H1 (cell line): Measurements from ENCODE around the gene CALY. TPM values are rescaled to one million over a fixed set of nuclear protein-coding genes. Genes with fewer than 3 reads are reported as not detected.
A peak's percentile ranks its signal among the peaks of the same experiment; 100 is the strongest.

Experiments used
- CTCF ChIA-PET: fragments of 300-600 bp; sonication (Branson Sonifier 250); formaldehyde crosslinking; loops from one replicate; lab custom pipeline; 2021; ENCODE audit not compliant: partially characterized antibody; lab: Charles Lee
- POLR2A ChIA-PET: fragments of 300-600 bp; sonication (Branson Sonifier 250); formaldehyde crosslinking; loops from one replicate; lab custom pipeline; 2021; ENCODE audit warnings: inconsistent platforms; ENCODE audit not compliant: partially characterized antibody; lab: Charles Lee
- DNase-seq, 2 experiments: peaks; one replicate each; pipeline versions ENCODE4 v3.0.0 to v3.0.0-alpha.2; 2010 to 2022; ENCODE audit warnings: low spot score in 2 of 2, low read depth in 1 of 2, mixed read lengths in 1 of 2
- FAIRE-seq: peaks from 2 replicates; lab custom pipeline; 2011; peaks lifted over from hg19 to GRCh38; lab: Jason Lieb, UNC
- H2AFZ ChIP-seq: 2 replicates; pipeline ENCODE4 v1.8.1; 2012; ENCODE audit warnings: low read length, inconsistent platforms
- H2AK5ac ChIP-seq: 2 replicates; pipeline ENCODE4 v1.6.1; 2013; ENCODE audit warnings: low read depth, low read length
- H2BK120ac ChIP-seq: replicated peaks from 2 replicates; pipeline ENCODE3; 2013; ENCODE audit warnings: low read depth, low read length, inconsistent platforms
- H2BK12ac ChIP-seq: 2 replicates; pipeline ENCODE4 v1.6.1; 2013; ENCODE audit warnings: low read depth, low read length
- H2BK15ac ChIP-seq: 2 replicates; pipeline ENCODE4 v1.6.1; 2013; ENCODE audit warnings: low read length
- H2BK20ac ChIP-seq: 2 replicates; pipeline ENCODE4 v1.6.1; 2013; ENCODE audit warnings: low read length
- H2BK5ac ChIP-seq: 2 replicates; pipeline ENCODE4 v1.6.1; 2013; ENCODE audit warnings: low read depth, low read length
- H3K14ac ChIP-seq: 2 replicates; pipeline ENCODE4 v1.6.1; 2013; ENCODE audit warnings: inconsistent platforms; ENCODE audit not compliant: insufficient read length
- H3K18ac ChIP-seq: 2 replicates; pipeline ENCODE4 v1.6.1; 2013; ENCODE audit warnings: low read length; ENCODE audit errors: extremely low read depth
- H3K23ac ChIP-seq: 2 replicates; pipeline ENCODE4 v1.6.1; 2013; ENCODE audit warnings: inconsistent platforms; ENCODE audit not compliant: insufficient read length
- H3K23me2 ChIP-seq: 2 replicates; pipeline ENCODE4 v1.6.1; 2013; ENCODE audit warnings: low read depth, low read length
- H3K27ac ChIP-seq: 2 replicates; pipeline ENCODE4 v1.6.1; 2011; ENCODE audit warnings: low read depth, low read length, inconsistent platforms
- H3K27me3 ChIP-seq, 4 experiments: replicated peaks in 1 of 4; 1 replicate in 1 of 4; 2 replicates in 3 of 4; pipeline versions ENCODE4 v1.6.1 to v1.8.1; 2011 to 2013; ENCODE audit warnings: low read length in 3 of 4, mild to moderate bottlenecking in 3 of 4, inconsistent platforms in 2 of 4, mixed read lengths in 2 of 4, moderate library complexity in 1 of 4; ENCODE audit not compliant: control insufficient read depth in 3 of 4, insufficient read depth in 3 of 4; ENCODE audit errors: extremely low read depth in 1 of 4
- H3K36me3 ChIP-seq, 4 experiments: 2 replicates each; pipeline versions ENCODE4 v1.6.1 to v1.8.1; 2011 to 2013; ENCODE audit warnings: mild to moderate bottlenecking in 4 of 4, low read length in 3 of 4, moderate library complexity in 2 of 4, control low read depth in 1 of 4, inconsistent platforms in 1 of 4; ENCODE audit not compliant: insufficient read depth in 4 of 4, control insufficient read depth in 2 of 4
- H3K4ac ChIP-seq: replicated peaks from 2 replicates; pipeline ENCODE3; 2013; ENCODE audit warnings: low read length, low read depth, mixed read lengths, inconsistent platforms; ENCODE audit not compliant: insufficient read length
- H3K4me1 ChIP-seq, 4 experiments: replicated peaks in 1 of 4; 1 replicate in 1 of 4; 2 replicates in 3 of 4; pipeline versions ENCODE4 v1.6.1 to v1.8.1; 2011 to 2013; ENCODE audit warnings: low read length in 3 of 4, inconsistent platforms in 2 of 4, mixed read lengths in 1 of 4; ENCODE audit not compliant: insufficient read depth in 4 of 4, control insufficient read depth in 3 of 4
- H3K4me2 ChIP-seq, 2 experiments: 2 replicates each; pipeline versions ENCODE4 v1.6.1 to v1.8.1; 2011 to 2013; ENCODE audit warnings: low read depth in 2 of 2, low read length in 2 of 2, control low read depth in 1 of 2, inconsistent platforms in 1 of 2, mild to moderate bottlenecking in 1 of 2; ENCODE audit not compliant: insufficient read depth in 1 of 2
- H3K4me3 ChIP-seq, 4 experiments: fragments of 200-600, 300-600 bp in 1 of 4; sonication (generic), shearing (Covaris generic), sonication (Bioruptor Twin) in 1 of 4; 2 replicates each; pipeline versions ENCODE4 v1.5.1 to v1.8.1; 2011 to 2016; ENCODE audit warnings: low read length in 4 of 4, low read depth in 3 of 4, control low read depth in 2 of 4, inconsistent platforms in 2 of 4, mild to moderate bottlenecking in 2 of 4, mixed read lengths in 1 of 4, moderate library complexity in 1 of 4; ENCODE audit not compliant: insufficient read depth in 2 of 4; ENCODE audit errors: extremely low read depth in 1 of 4
- H3K56ac ChIP-seq: replicated peaks from 2 replicates; pipeline ENCODE3; 2013; ENCODE audit warnings: low read depth, mild to moderate bottlenecking, mixed read lengths, low read length, inconsistent platforms; ENCODE audit not compliant: insufficient read length
- H3K79me1 ChIP-seq: 2 replicates; pipeline ENCODE4 v1.6.1; 2013; ENCODE audit warnings: low read depth, low read length, control low read depth
- H3K79me2 ChIP-seq, 2 experiments: 2 replicates each; pipeline versions ENCODE4 v1.6.1 to v1.8.1; 2012 to 2013; ENCODE audit warnings: low read length in 2 of 2, mild to moderate bottlenecking in 2 of 2, inconsistent platforms in 1 of 2; ENCODE audit not compliant: insufficient read depth in 2 of 2, control insufficient read depth in 1 of 2
- H3K9ac ChIP-seq, 4 experiments: replicated peaks in 1 of 4; 1 replicate in 1 of 4; 2 replicates in 3 of 4; pipeline versions ENCODE4 v1.6.1 to v1.8.1; 2011 to 2013; ENCODE audit warnings: low read depth in 3 of 4, low read length in 3 of 4, control low read depth in 2 of 4, mild to moderate bottlenecking in 2 of 4, moderate library complexity in 2 of 4, inconsistent platforms in 1 of 4; ENCODE audit errors: extremely low read depth in 1 of 4
- H3K9me3 ChIP-seq, 2 experiments: 2 replicates each; pipeline versions ENCODE4 v1.6.1 to v1.8.1; 2012 to 2013; ENCODE audit warnings: mild to moderate bottlenecking in 2 of 2, moderate library complexity in 2 of 2, control low read depth in 1 of 2, inconsistent platforms in 1 of 2, low read depth in 1 of 2, low read length in 1 of 2, mixed read lengths in 1 of 2; ENCODE audit not compliant: insufficient read depth in 2 of 2
- H4K20me1 ChIP-seq, 2 experiments: replicated peaks in 1 of 2; 2 replicates each; pipeline versions ENCODE3 to v1.8.1; 2011 to 2013; ENCODE audit warnings: inconsistent platforms in 2 of 2, low read length in 2 of 2, mild to moderate bottlenecking in 1 of 2; ENCODE audit not compliant: insufficient read depth in 2 of 2, control insufficient read depth in 1 of 2
- H4K5ac ChIP-seq: 2 replicates; pipeline ENCODE4 v1.6.1; 2013; ENCODE audit warnings: low read length, low read depth, mixed read lengths, inconsistent platforms; ENCODE audit not compliant: insufficient read length
- H4K8ac ChIP-seq: 2 replicates; pipeline ENCODE4 v1.8.0; 2013; ENCODE audit warnings: mild to moderate bottlenecking, moderate library complexity, low read length, inconsistent platforms; ENCODE audit not compliant: insufficient read depth; ENCODE audit errors: extremely low read depth
- H4K91ac ChIP-seq: replicated peaks from 2 replicates; pipeline ENCODE3; 2013; ENCODE audit warnings: low read length, mixed read lengths, inconsistent platforms; ENCODE audit not compliant: insufficient read length
- WGBS, 2 experiments: shearing (Covaris generic) in 1 of 2; methylation state at CpG; one replicate each; pipeline versions ENCODE4 v1.1.6 to v1.1.7; 2013 to 2015; ENCODE audit warnings: low lambda C conversion rate in 2 of 2, mixed read lengths in 2 of 2, inconsistent platforms in 1 of 2, low coverage in 1 of 2, missing lambda C conversion rate in 1 of 2; ENCODE audit not compliant: insufficient replicate concordance in 2 of 2, insufficient coverage in 1 of 2, insufficient read length in 1 of 2; ENCODE audit errors: extremely low coverage in 1 of 2, missing lambda C conversion rate in 1 of 2; 5-methylcytosine and 5-hydroxymethylcytosine counted together
- polyA plus RNA-seq, 7 experiments: library from polyadenylated mRNA; depleted of rRNA in 3 of 7; stranded (reverse) in 5 of 7; unstranded in 2 of 7; fragments of >200 nt in 5 of 7; fragments of 200-250 nt in 2 of 7; gene quantifications; 1 replicate in 5 of 7; 2 replicates in 1 of 7; 4 replicates in 1 of 7; pipeline versions ENCODE4 v1.2.1 to v1.2.3, GENCODE V29; 2011 to 2013; ENCODE audit warnings: missing spikeins in 2 of 7, mixed read lengths in 2 of 7
- total RNA-seq: library from RNA; stranded (reverse); fragmentation: NEBNext Ultra II Directional; extraction: Animal tissue kit (Norgen Biotek cat#: 25700); gene quantifications from 2 replicates; pipeline ENCODE4 v1.2.1, GENCODE V29; 2021

Gene CALY
- total and polyA plus RNA-seq, 2 of the 8 experiments (the other 6 are each of a cell fraction or from before 2014, with no cell fraction given) = 1.3 to 1.5 TPM

GRCh38 chr10:133346413-133346812 is 9.7 kb upstream of the CALY start:
- Histone ChIP-seq H3K14ac (no peak overlapping the region), H2BK120ac (no peak overlapping the region), H2AK5ac (no peak overlapping the region), H3K4me1 (peaks cover 0 to 25% (median 2%) of the 10 kb centered on the region in 4 experiments; a peak in 4 of 7 replicates), H3K4me3 (no peak overlapping the region), H3K23me2 (peaks cover 4% of the 10 kb centered on the region; the same call in 1 of the 2 replicates), H2BK20ac (no peak overlapping the region), H3K79me1 (no peaks in the 10 kb centered on the region), H2BK12ac (0 out of 2 replicates have a peak overlapping the region, but pooled peaks have one; percentile 39), H4K5ac (no peak overlapping the region), H4K20me1 (peaks cover 4 to 10% of the 10 kb centered on the region in 2 experiments), H3K9ac (no peak overlapping the region), H3K4ac (no peak overlapping the region), H3K79me2 (no peaks in the 10 kb centered on the region), H4K91ac (no peak overlapping the region), H3K23ac (no peak overlapping the region), H3K27ac (no peak overlapping the region), H2BK15ac (no peak overlapping the region), H3K18ac (no peak overlapping the region; the same call in 1 of the 2 replicates), H3K27me3 (peaks cover 0 to 4% (median 1%) of the 10 kb centered on the region in 4 experiments; a peak in 3 of 7 replicates), H2BK5ac (no peak overlapping the region), H2AFZ (no peak overlapping the region), H3K36me3 (no peaks in the 10 kb centered on the region), H3K4me2 (no peak overlapping the region), H3K9me3 (no peaks in the 10 kb centered on the region), H3K56ac (no peak overlapping the region), H4K8ac (no peak overlapping the region)
- FAIRE-seq = no peak
- ChIA-PET CTCF (interaction anchor here (1.0 to 4.9 kb wide), 6 partner anchors 10 to 443 kb away, joined by 3 to 27 read pairs (median 5); partner anchors contain the start of gene CALY), POLR2A (interaction anchor here (0.6 to 4.8 kb wide), 10 partner anchors 10 to 492 kb away, joined by 3 to 38 read pairs (median 6); partner anchors contain the start of genes CALY, FUOM and PAOX)
- WGBS, 2 experiments = 86% methylated on average over 3 of the region's 11 CpGs; no CpG with 5 or more reads in 1 of the 2 experiments
- DNase-seq = no peak
